CD4-positive, alpha-beta T cell treated with Interleukin-1 beta for 1 hour (primary cell): ENCODE results near the gene PRRT3.
"Not testable (repeated sequence)": the region's sequence is repeated elsewhere in the genome, so short reads cannot be mapped to it uniquely, and the experiment has no call there.

Source experiments
- DNase-seq, 2 donors: peaks; one replicate each; pipeline ENCODE4 v3.0.0-alpha.2; 2020 to 2022

The PRRT3 gene

DNA sequence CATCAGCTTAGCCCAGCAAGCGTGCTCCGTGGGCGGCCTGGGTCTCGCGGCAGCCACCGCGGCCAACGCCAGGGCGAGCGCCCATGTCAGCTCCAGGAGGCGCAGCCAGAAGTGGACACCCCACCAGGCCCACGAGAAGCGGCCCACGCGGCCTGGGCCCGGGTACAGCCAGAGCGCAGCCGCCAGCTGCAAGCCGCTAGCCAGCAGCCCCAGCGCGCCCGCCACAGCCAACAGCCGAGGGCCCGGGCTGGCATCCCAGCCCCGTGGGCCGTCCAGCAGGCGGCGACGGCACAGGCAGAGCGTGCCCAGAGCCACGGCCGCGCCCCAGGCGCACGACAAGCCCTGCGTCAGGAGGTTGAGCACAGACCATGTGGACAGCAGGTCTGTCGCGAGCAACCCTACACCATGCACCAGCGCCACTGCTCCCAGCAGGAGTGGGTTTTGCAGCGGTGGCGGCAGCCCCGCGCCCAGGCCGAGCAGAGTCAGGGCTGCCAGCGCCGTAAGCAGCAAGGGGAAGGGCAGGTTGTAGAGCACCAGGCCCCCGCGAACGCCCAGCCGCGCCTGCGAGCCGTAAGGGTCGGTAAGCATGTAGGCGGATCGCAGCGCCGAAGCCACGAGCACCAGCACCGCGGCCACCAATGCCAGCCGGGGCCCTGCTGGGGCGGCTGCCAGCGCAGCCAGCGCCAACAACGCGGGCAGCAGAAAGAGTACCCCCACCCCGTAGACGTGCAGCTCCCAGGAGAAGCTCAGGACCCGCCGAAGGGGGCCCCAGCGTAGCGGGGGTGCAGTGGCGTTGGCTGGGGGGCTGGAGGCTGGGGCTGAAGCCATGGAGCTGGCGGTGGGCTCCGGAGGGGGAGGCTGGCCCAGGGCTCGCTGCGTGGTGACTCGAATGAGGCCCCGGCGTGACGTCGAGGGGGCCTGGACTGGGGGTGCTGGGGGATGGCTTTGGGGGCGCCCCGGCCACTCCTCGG, 4.9 kb downstream of the PRRT3 start:
- no peak for DNase-seq

GRCh38 chr3:9946112-9947024, 5.8 kb downstream of the PRRT3 start:
- peak; percentile 86 to 91 for DNase-seq

DNA sequence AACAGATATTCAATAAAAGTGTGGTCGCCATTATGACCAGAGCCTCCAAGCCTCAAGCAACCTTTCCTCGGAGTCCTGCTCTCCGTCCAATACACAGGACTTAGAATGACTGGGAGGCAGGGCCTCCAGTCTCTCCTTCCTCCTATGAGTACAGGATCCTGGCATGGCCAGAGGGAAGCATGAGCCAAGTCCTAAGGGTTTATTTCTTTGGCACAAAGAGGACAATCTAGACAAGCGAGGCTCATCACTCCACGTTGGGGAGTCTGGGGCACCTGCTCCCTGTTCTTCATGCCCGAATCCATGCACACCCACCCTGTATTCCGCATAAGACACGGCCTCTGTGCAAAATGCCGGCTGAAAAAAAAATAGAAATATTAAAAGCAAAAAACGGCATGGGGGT, 6.8 kb downstream of the PRRT3 start:
- DNase-seq: no peak

GRCh38 chr3:9944271-9944670, 7.9 kb downstream of the PRRT3 start:
- no peak for DNase-seq

DNA sequence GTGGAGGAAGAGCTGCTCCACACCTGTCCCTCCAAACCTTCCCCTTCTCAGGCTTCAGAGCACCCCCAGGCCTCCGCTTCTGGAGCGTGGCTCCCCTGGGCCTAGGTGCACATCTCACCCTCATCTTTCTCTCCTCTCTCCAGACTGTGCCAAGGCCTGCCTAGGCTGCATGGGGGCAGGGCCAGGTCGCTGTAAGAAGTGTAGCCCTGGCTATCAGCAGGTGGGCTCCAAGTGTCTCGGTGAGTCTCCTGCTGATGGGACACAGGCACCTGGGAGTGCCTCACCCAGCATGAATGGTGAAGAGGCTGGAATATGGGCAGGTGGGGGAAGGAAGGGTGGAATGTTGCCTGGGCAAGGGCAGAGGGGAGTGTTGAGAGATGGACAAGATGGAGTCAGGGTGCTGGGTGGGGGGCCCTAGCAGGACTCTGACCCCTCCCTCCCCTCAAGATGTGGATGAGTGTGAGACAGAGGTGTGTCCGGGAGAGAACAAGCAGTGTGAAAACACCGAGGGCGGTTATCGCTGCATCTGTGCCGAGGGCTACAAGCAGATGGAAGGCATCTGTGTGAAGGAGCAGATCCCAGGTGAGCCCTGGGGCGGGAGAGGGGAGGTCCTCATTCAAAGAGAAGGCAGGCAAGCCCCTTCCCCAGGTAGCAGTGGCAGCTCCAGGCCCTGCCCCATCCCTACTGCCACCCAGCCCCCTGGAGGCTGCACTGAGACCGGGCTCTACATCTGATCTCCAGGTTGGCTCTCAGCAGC, 9.1 kb downstream of the PRRT3 start:
- DNase-seq: no peak

DNA sequence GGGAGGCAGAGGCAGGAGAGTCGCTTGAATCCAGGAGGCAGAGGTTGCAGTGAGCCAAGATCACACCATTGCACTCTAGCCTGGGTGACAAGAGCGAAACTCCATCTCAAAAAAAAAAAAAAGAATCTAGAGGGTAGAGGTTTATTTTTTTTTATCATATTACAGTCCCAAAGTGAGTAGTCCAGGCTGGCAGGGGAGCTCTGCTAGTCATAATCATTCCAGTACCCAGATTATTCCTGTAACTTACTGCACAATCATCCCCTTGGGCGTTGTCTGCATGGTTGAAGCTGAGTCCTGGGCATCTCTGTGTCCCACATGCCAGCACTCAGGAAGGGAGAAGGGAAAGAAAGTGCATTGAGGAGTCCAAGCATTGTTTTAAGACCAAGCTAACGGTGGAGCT, 10.0 kb downstream of the PRRT3 start:
- no peak for DNase-seq

DNA sequence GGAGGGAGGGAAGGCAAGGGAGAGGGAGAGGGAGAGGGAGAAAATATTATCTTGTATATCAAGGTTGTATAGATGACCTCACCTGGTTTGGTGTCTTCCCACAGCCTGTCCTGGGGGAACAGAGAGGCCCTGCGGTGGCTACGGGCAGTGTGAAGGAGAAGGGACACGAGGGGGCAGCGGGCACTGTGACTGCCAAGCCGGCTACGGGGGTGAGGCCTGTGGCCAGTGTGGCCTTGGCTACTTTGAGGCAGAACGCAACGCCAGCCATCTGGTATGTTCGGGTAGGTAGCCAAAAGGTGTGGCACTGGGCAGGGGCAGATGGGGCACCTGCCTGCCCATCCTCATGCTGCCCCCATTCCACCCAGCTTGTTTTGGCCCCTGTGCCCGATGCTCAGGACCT, 11.5 kb downstream of the PRRT3 start:
- no peak for DNase-seq

DNA sequence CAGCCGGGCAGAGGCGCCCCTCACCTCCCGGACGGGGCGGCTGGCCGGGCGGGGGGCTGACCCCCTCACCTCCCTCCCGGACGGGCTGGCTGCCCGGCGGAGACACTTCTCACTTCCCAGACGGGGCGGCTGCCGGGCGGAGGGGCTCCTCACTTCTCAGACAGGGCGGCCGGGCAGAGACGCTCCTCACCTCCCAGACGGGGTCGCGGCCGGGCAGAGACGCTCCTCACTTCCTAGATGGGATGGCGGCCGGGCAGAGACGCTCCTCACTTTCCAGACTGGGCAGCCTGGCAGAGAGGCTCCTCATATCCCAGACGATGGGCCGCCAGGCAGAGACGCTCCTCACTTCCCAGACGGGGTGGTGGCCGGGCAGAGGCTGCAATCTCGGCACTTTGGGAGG, 12.3 kb downstream of the PRRT3 start:
- DNase-seq: not testable (repeated sequence)

- no peak for DNase-seq
Observed at GRCh38 chr3:9938966-9939365, 13.2 kb downstream of the PRRT3 start.

GRCh38 chr3:9937486-9938238, 14.5 kb downstream of the PRRT3 start:
- no peak for DNase-seq

DNA sequence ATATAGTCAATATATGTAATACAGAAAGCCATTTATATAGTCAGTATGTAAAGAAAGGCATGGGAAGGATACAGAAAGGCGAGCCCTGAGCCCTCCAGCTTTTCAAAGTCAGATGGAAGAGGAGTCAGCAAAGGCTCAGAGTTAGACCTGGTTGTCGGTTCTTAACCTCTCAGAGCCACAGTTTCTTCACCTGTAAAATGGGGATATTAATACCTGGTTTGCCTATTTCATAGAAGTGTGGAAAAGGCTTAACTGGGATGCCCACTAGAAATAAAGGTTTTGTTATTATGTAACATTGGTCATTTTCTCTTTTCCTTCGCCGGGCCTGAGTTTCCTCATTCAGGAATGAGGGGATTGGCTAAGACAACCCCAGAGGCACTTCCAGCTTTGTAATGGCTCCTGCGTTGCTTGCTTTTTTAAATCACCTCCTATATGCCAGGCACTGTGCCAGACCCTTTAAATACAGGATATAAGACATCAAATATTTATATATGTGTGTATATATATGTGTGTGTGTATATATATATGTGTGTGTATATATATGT, 16.2 kb downstream of the PRRT3 start:
- no peak for DNase-seq

- DNase-seq: no peak
Observed at GRCh38 chr3:9934993-9935392, 17.2 kb downstream of the PRRT3 start.

GRCh38 chr3:9934235-9934621, 18.0 kb downstream of the PRRT3 start:
- peak; percentile 42 to 50 for DNase-seq

GRCh38 chr3:9933561-9934234, 18.5 kb downstream of the PRRT3 start, which contains the start of gene CRELD1:
Gene CRELD1, plus strand, starts transcription at chr3:9933834. Its CDS starts 605 bp downstream, at chr3:9934439.
- peak; percentile 97 to 98 for DNase-seq

GRCh38 chr3:9932843-9933560, 19.2 kb downstream of the PRRT3 start:
- peak; percentile 90 for DNase-seq

GRCh38 chr3:9932535-9932842, 19.7 kb downstream of the PRRT3 start:
- no peak for DNase-seq

DNA sequence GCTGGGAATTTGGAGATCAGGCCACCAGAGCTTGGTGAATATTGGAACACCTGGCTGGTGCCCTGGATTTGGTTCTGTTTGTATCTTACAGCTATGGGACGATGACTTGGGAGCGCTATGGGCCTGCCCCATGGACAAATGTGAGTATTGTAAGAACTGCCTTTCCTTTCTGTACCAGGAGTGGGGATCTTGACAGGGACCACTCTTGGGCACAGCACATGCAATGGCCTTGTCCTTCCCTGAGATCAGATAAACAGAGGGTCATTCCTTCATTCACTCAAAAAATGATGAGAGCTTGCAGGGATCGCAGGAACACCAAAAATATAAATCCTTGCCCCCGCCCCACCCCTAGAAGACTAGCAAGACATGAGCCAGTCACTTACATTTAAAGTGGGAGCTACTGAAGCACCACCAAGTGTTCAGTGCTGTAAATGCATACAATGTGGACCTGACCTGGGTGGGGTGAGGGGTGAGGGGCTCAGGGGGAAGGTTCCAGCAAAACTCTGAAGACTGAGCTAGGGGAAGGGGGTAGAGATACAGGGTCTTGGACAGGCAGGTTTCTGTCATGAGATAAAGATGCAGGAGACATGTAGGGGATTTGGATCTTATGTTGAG, 21.3 kb downstream of the PRRT3 start:
- DNase-seq: no peak

DNA sequence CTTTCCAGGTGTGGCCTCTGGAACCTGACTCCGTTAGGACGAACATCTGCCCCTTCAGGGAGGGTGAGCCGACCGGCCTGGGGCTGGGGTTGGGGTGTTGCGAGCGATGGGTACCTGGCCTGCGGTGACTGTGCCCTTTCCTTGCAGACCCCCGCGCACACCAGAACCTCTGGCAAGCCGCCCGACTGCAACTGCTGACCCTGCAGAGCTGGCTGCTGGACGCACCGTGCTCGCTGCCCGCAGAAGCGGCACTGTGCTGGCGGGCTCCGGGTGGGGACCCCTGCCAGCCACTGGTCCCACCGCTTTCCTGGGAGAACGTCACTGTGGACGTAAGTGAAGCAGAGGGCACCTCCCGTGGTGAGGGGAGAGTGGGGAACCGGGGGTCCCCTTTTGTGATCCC, 24.1 kb downstream of the PRRT3 start:
- DNase-seq: no peak

DNA sequence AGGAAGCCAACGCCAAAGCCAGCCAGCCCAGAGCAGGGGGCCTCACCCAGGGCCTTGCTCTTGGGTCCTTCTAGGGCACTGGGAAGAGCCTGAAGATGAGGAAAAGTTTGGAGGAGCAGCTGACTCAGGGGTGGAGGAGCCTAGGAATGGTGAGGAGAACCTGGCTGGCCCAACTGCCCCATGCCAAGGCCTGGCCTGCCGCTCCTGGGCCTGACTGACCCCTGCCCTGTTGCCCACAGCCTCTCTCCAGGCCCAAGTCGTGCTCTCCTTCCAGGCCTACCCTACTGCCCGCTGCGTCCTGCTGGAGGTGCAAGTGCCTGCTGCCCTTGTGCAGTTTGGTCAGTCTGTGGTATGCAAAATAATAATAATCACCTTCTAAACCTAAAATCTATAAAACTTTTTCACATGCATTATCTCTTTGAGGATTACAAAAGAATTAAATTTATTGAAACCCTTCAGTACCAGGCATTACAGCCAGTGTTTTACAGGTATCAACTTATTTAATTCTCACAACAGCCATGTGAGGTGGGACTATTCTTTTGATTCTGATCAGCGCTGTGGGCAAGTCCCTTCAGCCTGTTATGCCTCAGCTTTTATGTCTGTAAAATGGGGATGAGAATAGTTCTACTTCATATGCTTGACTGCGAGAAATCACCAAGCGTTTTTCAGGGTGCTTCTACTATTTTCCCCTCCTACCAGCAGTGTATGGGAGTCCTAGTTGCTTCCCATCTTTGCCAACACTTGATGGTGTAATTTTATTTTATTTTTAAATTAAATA, 33.8 kb downstream of the PRRT3 start:
- DNase-seq: no peak
